Spleen (tissue), 7 donors: ENCODE data around the gene CFAP45.

Experiments
- CTCF ChIP-seq, 11 experiments: fragments of 200-600 bp in 7 of 11; fragments of 450-650 bp in 4 of 11; sonication (generic) in 4 of 11; IDR thresholded peaks in 8 of 11; conservative IDR thresholded peaks in 3 of 11; 1 replicate in 7 of 11; 2 replicates in 4 of 11; pipeline versions ENCODE4 v1.4.0 to v1.8.0; 2016 to 2021; ENCODE audit warnings: antibody characterized with exemption in 11 of 11, inconsistent platforms in 4 of 11, mild to moderate bottlenecking in 1 of 11
- POLR2A ChIP-seq, 3 donors: fragments of 450-650 bp; IDR thresholded peaks; one replicate each; pipeline ENCODE4 v1.5.1; 2017; ENCODE audit warnings: antibody characterized with exemption in 3 of 3, mild to moderate bottlenecking in 1 of 3
- POLR2AphosphoS5 ChIP-seq, 3 donors: sonication (generic); formaldehyde crosslinking; IDR thresholded peaks; one replicate each; pipeline ENCODE4 v1.5.1; 2017; ENCODE audit warnings: antibody characterized with exemption in 3 of 3
- donor health status: DM: no; HTN: no; CAD: no; lungs with moderate emphysema.
- donor health status: DM: no; HTN: no; CAD: no.
- donor health status: DM: no; HTN: no; CAD: no.

DNA sequence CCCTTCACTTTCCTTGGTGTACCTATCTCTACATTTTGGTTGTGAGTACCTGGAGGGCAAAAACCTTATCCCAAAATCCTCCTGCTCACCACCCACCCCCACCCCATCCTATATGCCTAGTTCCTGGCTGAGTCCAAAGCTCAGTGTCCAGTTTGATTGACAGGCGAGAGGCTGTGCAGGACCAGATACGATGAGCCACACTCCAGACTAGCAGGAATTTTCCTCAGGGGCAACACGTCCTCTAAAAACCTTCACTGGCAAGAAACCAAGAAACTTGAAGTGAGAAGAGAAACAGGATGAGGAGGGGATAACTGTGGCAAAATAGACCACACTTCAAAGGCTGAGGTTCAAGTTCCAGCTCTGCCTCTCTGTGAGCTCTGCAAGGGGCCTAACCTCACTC, 74.4 kb downstream of the CFAP45 start:
- no peak for TF ChIP-seq CTCF (IDR thresholded peaks at IDR 0.05 in 8 of 11, conservative IDR thresholded peaks at IDR 0.05 in 3 of 11)
- no peak for TF ChIP-seq POLR2AphosphoS5 (IDR thresholded peaks at IDR 0.05)
- no peak for TF ChIP-seq POLR2A (IDR thresholded peaks at IDR 0.05)
